ENCODE results near the gene TNFRSF11A. TPM values are rescaled to one million over a fixed set of nuclear protein-coding genes. Genes with fewer than 3 reads are reported as not detected.

Gene TNFRSF11A
- total RNA-seq, 1 donor from 2014 or later, result 0.75 TPM

DNA sequence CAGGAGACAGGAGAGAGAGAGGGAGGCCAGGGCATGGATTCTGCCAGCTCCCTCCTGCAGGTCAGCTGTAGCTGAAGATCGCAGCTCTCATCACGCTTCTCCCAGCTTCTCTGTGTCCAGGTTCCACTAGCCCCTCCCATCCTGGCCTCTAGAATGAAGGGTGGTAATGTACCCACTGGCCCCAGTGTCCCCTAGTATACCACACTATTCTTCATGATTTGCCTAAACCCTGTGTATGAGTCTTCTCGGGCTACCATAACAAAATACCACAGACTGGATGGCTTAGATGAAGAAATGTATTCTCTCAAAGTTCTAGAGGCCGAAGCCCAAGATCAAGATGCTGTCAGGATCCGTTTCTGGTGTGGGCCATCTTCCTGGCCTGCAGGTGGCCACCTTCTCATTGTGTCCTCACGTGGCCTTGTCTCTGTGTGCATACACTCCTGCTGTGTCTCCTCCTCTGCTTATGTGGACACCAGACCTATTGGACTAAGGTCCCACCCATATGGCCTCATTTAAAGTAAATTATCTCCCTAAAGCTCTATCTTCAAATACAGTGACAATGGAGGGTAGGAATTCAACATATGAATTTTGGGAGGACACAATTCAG lies 77.3 kb downstream of the TNFRSF11A start:
- no peak overlapping the region for H3K4me3 ChIP-seq (ENCODE audit: insufficient read depth, low read depth, low read length)
- H3K27me3 ChIP-seq (ENCODE audit: insufficient read depth, low read length), result peaks cover 3% of the 10 kb centered on the region
- H4K20me1 ChIP-seq (ENCODE audit: insufficient read depth, low read length), result no peaks in the 10 kb centered on the region
- H3K36me3 Mint-ChIP-seq (ENCODE audit: low read depth, unreplicated experiment), result no peaks in the 10 kb centered on the region
- H3K4me3 Mint-ChIP-seq (ENCODE audit: unreplicated experiment), result no peak overlapping the region
- H3K36me3 ChIP-seq (ENCODE audit: insufficient read depth, low read length), result no peaks in the 10 kb centered on the region
- H3K9ac ChIP-seq (ENCODE audit: low read length), result no peak overlapping the region
- H3K27ac Mint-ChIP-seq (ENCODE audit: unreplicated experiment), result no peak overlapping the region
- H3K4me2 ChIP-seq (ENCODE audit: low read length), result no peak overlapping the region
- no peak overlapping the region for H3K27ac ChIP-seq (ENCODE audit: low read depth, low read length)
- FAIRE-seq, result no peak
- no peaks in the 10 kb centered on the region for H3K27me3 Mint-ChIP-seq (ENCODE audit: low read depth, unreplicated experiment)
- H3K9me3 Mint-ChIP-seq (ENCODE audit: unreplicated experiment), result peaks cover 5% of the 10 kb centered on the region
- H3K9me3 ChIP-seq (ENCODE audit: insufficient read depth, low read depth, low read length), result no peaks in the 10 kb centered on the region
- peaks cover 3% of the 10 kb centered on the region for H3K4me1 Mint-ChIP-seq (ENCODE audit: low read depth, unreplicated experiment)
- no peak for DNase-seq (ENCODE audit: low read depth)
- no peak overlapping the region for H2AFZ ChIP-seq (ENCODE audit: low read depth, low read length)
- no peaks in the 10 kb centered on the region for H3K4me1 ChIP-seq (ENCODE audit: insufficient read depth, low read length)
- no peaks in the 10 kb centered on the region for H3K79me2 ChIP-seq (ENCODE audit: insufficient read depth, low read length)
- TF ChIP-seq EZH2 (IDR thresholded peaks at IDR 0.05; ENCODE audit: insufficient read depth, low read length), result no peak
- TF ChIP-seq, protein P1, sequence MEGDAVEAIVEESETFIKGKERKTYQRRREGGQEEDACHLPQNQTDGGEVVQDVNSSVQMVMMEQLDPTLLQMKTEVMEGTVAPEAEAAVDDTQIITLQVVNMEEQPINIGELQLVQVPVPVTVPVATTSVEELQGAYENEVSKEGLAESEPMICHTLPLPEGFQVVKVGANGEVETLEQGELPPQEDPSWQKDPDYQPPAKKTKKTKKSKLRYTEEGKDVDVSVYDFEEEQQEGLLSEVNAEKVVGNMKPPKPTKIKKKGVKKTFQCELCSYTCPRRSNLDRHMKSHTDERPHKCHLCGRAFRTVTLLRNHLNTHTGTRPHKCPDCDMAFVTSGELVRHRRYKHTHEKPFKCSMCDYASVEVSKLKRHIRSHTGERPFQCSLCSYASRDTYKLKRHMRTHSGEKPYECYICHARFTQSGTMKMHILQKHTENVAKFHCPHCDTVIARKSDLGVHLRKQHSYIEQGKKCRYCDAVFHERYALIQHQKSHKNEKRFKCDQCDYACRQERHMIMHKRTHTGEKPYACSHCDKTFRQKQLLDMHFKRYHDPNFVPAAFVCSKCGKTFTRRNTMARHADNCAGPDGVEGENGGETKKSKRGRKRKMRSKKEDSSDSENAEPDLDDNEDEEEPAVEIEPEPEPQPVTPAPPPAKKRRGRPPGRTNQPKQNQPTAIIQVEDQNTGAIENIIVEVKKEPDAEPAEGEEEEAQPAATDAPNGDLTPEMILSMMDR (IDR thresholded peaks at IDR 0.05; ENCODE audit: insufficient read depth, low read depth, low read length), result no peak

DNA sequence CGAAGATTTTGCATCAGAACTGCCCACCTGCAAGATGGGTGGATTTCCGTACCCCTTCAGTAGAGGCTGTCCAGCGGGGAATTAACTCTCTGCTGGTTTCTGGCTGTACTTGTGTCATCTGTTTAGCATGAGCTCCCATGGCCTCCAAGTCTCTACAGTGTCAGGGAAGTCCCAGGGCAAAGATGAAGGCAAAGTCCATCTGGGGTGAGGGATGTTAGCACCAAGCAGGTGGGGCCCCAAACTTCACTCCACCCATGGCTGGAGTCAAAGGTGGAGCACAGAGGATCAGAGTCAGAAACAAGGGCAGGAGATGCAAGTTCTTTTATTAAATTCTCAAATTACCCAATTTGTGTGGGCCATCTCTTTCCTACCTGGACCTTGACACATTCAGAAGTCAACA lies 78.0 kb downstream of the TNFRSF11A start:
- Histone ChIP-seq H3K4me1 (ENCODE audit: insufficient read depth, low read length) (no peaks in the 10 kb centered on the region), H3K79me2 (ENCODE audit: insufficient read depth, low read length) (no peaks in the 10 kb centered on the region), H2AFZ (ENCODE audit: low read depth, low read length) (no peak overlapping the region), H3K27ac (ENCODE audit: low read depth, low read length) (no peak overlapping the region), H3K9ac (ENCODE audit: low read length) (no peak overlapping the region), H4K20me1 (ENCODE audit: insufficient read depth, low read length) (no peaks in the 10 kb centered on the region), H3K36me3 (ENCODE audit: insufficient read depth, low read length) (no peaks in the 10 kb centered on the region), H3K4me2 (ENCODE audit: low read length) (no peak overlapping the region), H3K4me3 (ENCODE audit: insufficient read depth, low read depth, low read length) (no peak overlapping the region), H3K9me3 (ENCODE audit: insufficient read depth, low read depth, low read length) (no peaks in the 10 kb centered on the region), H3K27me3 (ENCODE audit: insufficient read depth, low read length) (peaks cover under 1% of the 10 kb centered on the region)
- Mint-ChIP-seq H3K4me1 (ENCODE audit: low read depth, unreplicated experiment) (peaks cover 3% of the 10 kb centered on the region), H3K4me3 (ENCODE audit: unreplicated experiment) (no peak overlapping the region), H3K9me3 (ENCODE audit: unreplicated experiment) (peaks cover 5% of the 10 kb centered on the region), H3K36me3 (ENCODE audit: low read depth, unreplicated experiment) (no peaks in the 10 kb centered on the region), H3K27me3 (ENCODE audit: low read depth, unreplicated experiment) (no peaks in the 10 kb centered on the region), H3K27ac (ENCODE audit: unreplicated experiment) (no peak overlapping the region)
- TF ChIP-seq EZH2 (IDR thresholded peaks at IDR 0.05; ENCODE audit: insufficient read depth, low read length), result no peak
- TF ChIP-seq, protein P1 (IDR thresholded peaks at IDR 0.05; ENCODE audit: insufficient read depth, low read depth, low read length), result no peak
- FAIRE-seq (no peak), DNase-seq (ENCODE audit: low read depth) (no peak)

DNA sequence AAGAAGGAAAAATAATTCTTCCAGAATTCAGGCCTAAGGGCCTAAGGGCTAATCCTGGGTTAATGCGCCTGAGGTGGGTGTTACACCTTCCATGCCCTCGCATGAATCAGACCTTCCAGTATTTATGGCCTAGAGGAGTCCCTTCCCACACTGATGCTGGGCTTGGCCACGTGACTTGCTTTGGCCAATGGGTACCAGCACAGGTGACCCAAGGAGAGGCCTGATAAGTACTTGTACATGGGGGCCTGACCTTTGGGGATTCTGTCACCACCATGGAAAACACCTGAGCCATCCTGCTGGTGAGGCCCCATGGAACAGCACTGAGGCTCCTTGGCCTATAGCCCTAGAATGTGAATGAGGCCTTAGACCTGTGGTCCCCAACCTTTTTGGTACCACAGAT lies 79.8 kb downstream of the TNFRSF11A start:
- H3K27ac ChIP-seq (ENCODE audit: low read depth, low read length), result no peak overlapping the region
- H4K20me1 ChIP-seq (ENCODE audit: insufficient read depth, low read length), result no peaks in the 10 kb centered on the region
- H3K79me2 ChIP-seq (ENCODE audit: insufficient read depth, low read length), result no peaks in the 10 kb centered on the region

More for the DNA sequence above, 79.8 kb downstream of the TNFRSF11A start:
- Mint-ChIP-seq H3K4me3 (ENCODE audit: unreplicated experiment) (no peak overlapping the region), H3K4me1 (ENCODE audit: low read depth, unreplicated experiment) (peaks cover 3% of the 10 kb centered on the region), H3K36me3 (ENCODE audit: low read depth, unreplicated experiment) (no peaks in the 10 kb centered on the region), H3K9me3 (ENCODE audit: unreplicated experiment) (peaks cover 5% of the 10 kb centered on the region), H3K27ac (ENCODE audit: unreplicated experiment) (no peak overlapping the region), H3K27me3 (ENCODE audit: low read depth, unreplicated experiment) (no peaks in the 10 kb centered on the region)
- TF ChIP-seq, protein P1 (IDR thresholded peaks at IDR 0.05; ENCODE audit: insufficient read depth, low read depth, low read length), result no peak
- TF ChIP-seq EZH2 (IDR thresholded peaks at IDR 0.05; ENCODE audit: insufficient read depth, low read length), result no peak
- no peak for DNase-seq (ENCODE audit: low read depth)
- Histone ChIP-seq H3K4me2 (ENCODE audit: low read length) (no peak overlapping the region), H3K4me1 (ENCODE audit: insufficient read depth, low read length) (no peaks in the 10 kb centered on the region), H3K4me3 (ENCODE audit: insufficient read depth, low read depth, low read length) (no peak overlapping the region), H2AFZ (ENCODE audit: low read depth, low read length) (no peak overlapping the region), H3K36me3 (ENCODE audit: insufficient read depth, low read length) (no peaks in the 10 kb centered on the region), H3K27me3 (ENCODE audit: insufficient read depth, low read length) (no peaks in the 10 kb centered on the region), H3K9ac (ENCODE audit: low read length) (no peak overlapping the region), H3K9me3 (ENCODE audit: insufficient read depth, low read depth, low read length) (no peaks in the 10 kb centered on the region)
- no peak for FAIRE-seq

Data from astrocyte (in vitro differentiated cells and primary cell).